GM12878 (cell line): ENCODE results near the gene SRSF1. TPM values are rescaled to one million over a fixed set of nuclear protein-coding genes. Genes with fewer than 3 reads are reported as not detected.

Experiments used
- ATAC-seq: fragments of 200-7000 bp; cut with Tn5 transposase; 3 replicates; pipeline ENCODE4 v1.9.1; 2020; ENCODE audit warnings: mild to moderate bottlenecking, moderate library complexity
- BruUV-seq: library from RNA; stranded (reverse); fragments of 400-500 nt; replicated peaks from 2 replicates; lab custom pipeline; 2021; lab: Mats Ljungman, UMichigan
- CTCF ChIA-PET: fragments of 300-600 bp; sonication (Branson Sonifier 250); formaldehyde crosslinking; extraction: SDS; loops from one replicate; lab custom pipeline; 2021; ENCODE audit warnings: inconsistent platforms; lab: Yijun Ruan, JAX
- POLR2A ChIA-PET: fragments of 350-600 bp; formaldehyde crosslinking; extraction: SDS; loops from one replicate; lab custom pipeline; 2021; ENCODE audit warnings: inconsistent platforms; lab: Charles Lee
- RAD21 ChIA-PET: fragments of 300-600 bp; sonication (Branson Sonifier 250); formaldehyde crosslinking; loops from one replicate; lab custom pipeline; 2023; ENCODE audit warnings: antibody characterized with exemption; ENCODE audit not compliant: unreplicated experiment; lab: Charles Lee
- SMC1A ChIA-PET: fragments of 300-600 bp; sonication (Branson Sonifier 250); formaldehyde crosslinking; loops from one replicate; lab custom pipeline; 2023; ENCODE audit not compliant: unreplicated experiment, uncharacterized antibody; lab: Charles Lee
- DNase-seq: peaks from one replicate; pipeline ENCODE4 v3.0.0-alpha.2; 2011; ENCODE audit warnings: low read depth, low spot score
- FAIRE-seq: peaks from 3 replicates; lab custom pipeline; 2011; peaks lifted over from hg19 to GRCh38; lab: Jason Lieb, UNC
- H2AFZ ChIP-seq: 2 replicates; pipeline ENCODE4 v1.6.0; 2011; ENCODE audit warnings: low read depth, low read length, control low read depth; ENCODE audit not compliant: control insufficient read depth
- H3K27ac ChIP-seq: 2 replicates; pipeline ENCODE4 v1.5.1; 2011; ENCODE audit warnings: control low read depth; ENCODE audit not compliant: control insufficient read depth, insufficient read depth
- H3K27me3 ChIP-seq, 2 experiments: replicated peaks in 1 of 2; 2 replicates each; pipeline versions ENCODE4 v1.6.0 to v1.6.1; 2011; ENCODE audit warnings: low read length in 1 of 2; ENCODE audit not compliant: control insufficient read depth in 2 of 2, insufficient read depth in 2 of 2
- H3K36me3 ChIP-seq, 2 experiments: 2 replicates each; pipeline ENCODE4 v1.5.1; 2011; ENCODE audit warnings: low read length in 1 of 2; ENCODE audit not compliant: control insufficient read depth in 2 of 2, insufficient read depth in 2 of 2
- H3K4me1 ChIP-seq: 2 replicates; pipeline ENCODE4 v1.6.1; 2011; ENCODE audit warnings: mild to moderate bottlenecking, low read length, moderate library complexity, mixed read lengths; ENCODE audit not compliant: control insufficient read depth, insufficient read depth
- H3K4me2 ChIP-seq: 2 replicates; pipeline ENCODE4 v1.6.0; 2011; ENCODE audit warnings: control low read depth; ENCODE audit not compliant: control insufficient read depth, insufficient read depth
- H3K4me3 ChIP-seq: fragments of 200-600 bp; sonication (generic); 2 replicates; pipeline ENCODE4 v1.5.1; 2016
- H3K79me2 ChIP-seq: 2 replicates; pipeline ENCODE4 v1.6.0; 2011; ENCODE audit warnings: low read length; ENCODE audit not compliant: control insufficient read depth, insufficient read depth
- H3K9ac ChIP-seq: 2 replicates; pipeline ENCODE4 v1.8.0; 2011; ENCODE audit warnings: low read length, control low read depth, mixed read lengths; ENCODE audit not compliant: control insufficient read depth, insufficient read depth
- H3K9me3 ChIP-seq: replicated peaks from 3 replicates; pipeline ENCODE4 v1.5.1; 2011; ENCODE audit warnings: mild to moderate bottlenecking, low read length; ENCODE audit not compliant: control insufficient read depth, insufficient read depth
- H4K20me1 ChIP-seq: 2 replicates; pipeline ENCODE4 v1.6.0; 2011; ENCODE audit not compliant: control insufficient read depth, insufficient read depth
- CREM ChIP-seq: IDR thresholded peaks from 2 replicates; pipeline ENCODE4 v1.6.1; 2014; ENCODE audit warnings: antibody characterized with exemption, low read depth
- EGR1 ChIP-seq, 2 experiments: IDR thresholded peaks; 1 replicate in 1 of 2; 2 replicates in 1 of 2; pipeline ENCODE4 v1.6.1; 2011 to 2012; ENCODE audit warnings: low read depth in 2 of 2, low read length in 2 of 2, borderline replicate concordance in 1 of 2, mild to moderate bottlenecking in 1 of 2, moderate library complexity in 1 of 2
- HDGF ChIP-seq: fragments of 450-650 bp; IDR thresholded peaks from 2 replicates; pipeline ENCODE4 v1.6.1; 2016; ENCODE audit warnings: antibody characterized with exemption
- IKZF1 ChIP-seq: fragments of 450-650 bp; conservative IDR thresholded peaks from 2 replicates; pipeline ENCODE4 v1.6.1; 2017; ENCODE audit warnings: antibody characterized with exemption, mild to moderate bottlenecking
- IKZF2 ChIP-seq, 2 experiments: fragments of 450-650 bp; IDR thresholded peaks; 2 replicates each; pipeline ENCODE4 v1.6.1; 2017; ENCODE audit warnings: mild to moderate bottlenecking in 2 of 2, moderate library complexity in 2 of 2
- IRF3 ChIP-seq: fragments of 450-650 bp; IDR thresholded peaks from 2 replicates; pipeline ENCODE4 v1.6.1; 2014; ENCODE audit warnings: mild to moderate bottlenecking
- MTA2 ChIP-seq: fragments of 450-650 bp; IDR thresholded peaks from 2 replicates; pipeline ENCODE4 v1.6.1; 2016; ENCODE audit warnings: low read depth, mild to moderate bottlenecking, moderate library complexity
- NFIC ChIP-seq: IDR thresholded peaks from 2 replicates; pipeline ENCODE4 v1.6.1; 2012; ENCODE audit warnings: low read depth, mild to moderate bottlenecking, inconsistent platforms, low read length, moderate library complexity
- PAX8 ChIP-seq: fragments of 450-650 bp; IDR thresholded peaks from 2 replicates; pipeline ENCODE4 v1.6.1; 2017; ENCODE audit warnings: mild to moderate bottlenecking, moderate library complexity
- YY1 ChIP-seq: IDR thresholded peaks from 2 replicates; pipeline ENCODE4 v1.6.1; 2011; ENCODE audit warnings: low read depth, mild to moderate bottlenecking, low read length
- ZNF217 ChIP-seq: fragments of 450-650 bp; IDR thresholded peaks from 2 replicates; pipeline ENCODE4 v1.6.1; 2017; ENCODE audit warnings: antibody characterized with exemption, mild to moderate bottlenecking
- WGBS: methylation state at CpG from one replicate; pipeline ENCODE4 v1.1.6; 2016; ENCODE audit warnings: low lambda C conversion rate; ENCODE audit not compliant: insufficient replicate concordance, insufficient coverage; ENCODE audit errors: missing lambda C conversion rate; 5-methylcytosine and 5-hydroxymethylcytosine counted together
- in situ Hi-C: fragments of 300-500 bp; cut with MboI; formaldehyde crosslinking; loops from 9 replicates; pipeline ENCODE4 v1.14.3; 2018; ENCODE audit warnings: mixed read lengths
- intact Hi-C: fragments of 100-400 bp; cut with micrococcal nuclease; formaldehyde crosslinking; loops from one replicate; pipeline ENCODE4 v1.14.2; 2022; ENCODE audit not compliant: unreplicated experiment
- polyA plus RNA-seq, 11 experiments: library from polyadenylated mRNA; depleted of rRNA in 4 of 11; unstranded in 6 of 11; stranded (reverse) in 5 of 11; fragments of >200 nt; fragmentation: Nextera tagmentation in 4 of 11; fragmentation: Illumina TruSeq in 1 of 11; extraction: Ambion mirVana in 4 of 11; extraction: Trizol in 1 of 11; gene quantifications; 1 replicate in 1 of 11; 2 replicates in 10 of 11; pipeline versions ENCODE4 v1.2.1 to v1.2.3, GENCODE V29; 2011 to 2016; ENCODE audit warnings: inconsistent platforms in 2 of 11, missing spikeins in 2 of 11, low read depth in 1 of 11
- total RNA-seq, 4 experiments: library from RNA; depleted of rRNA in 3 of 4; stranded (reverse); fragments of >200 nt in 3 of 4; fragmentation: Illumina TruSeq in 1 of 4; extraction: Trizol in 1 of 4; gene quantifications; 2 replicates each; pipeline versions ENCODE4 v1.2.1 to v1.2.3, GENCODE V29; 2013 to 2021
- TF ChIP-seq, protein P1 (sequence below): fragments of 450-650 bp; IDR thresholded peaks from 2 replicates; pipeline ENCODE4 v1.6.1; 2016; ENCODE audit warnings: mild to moderate bottlenecking

The SRSF1 gene
- total and polyA plus RNA-seq, 10 of the 15 experiments (the other 5 are each of a cell fraction or from before 2014, with no cell fraction given), result 101 to 474 (median 404) TPM

DNA sequence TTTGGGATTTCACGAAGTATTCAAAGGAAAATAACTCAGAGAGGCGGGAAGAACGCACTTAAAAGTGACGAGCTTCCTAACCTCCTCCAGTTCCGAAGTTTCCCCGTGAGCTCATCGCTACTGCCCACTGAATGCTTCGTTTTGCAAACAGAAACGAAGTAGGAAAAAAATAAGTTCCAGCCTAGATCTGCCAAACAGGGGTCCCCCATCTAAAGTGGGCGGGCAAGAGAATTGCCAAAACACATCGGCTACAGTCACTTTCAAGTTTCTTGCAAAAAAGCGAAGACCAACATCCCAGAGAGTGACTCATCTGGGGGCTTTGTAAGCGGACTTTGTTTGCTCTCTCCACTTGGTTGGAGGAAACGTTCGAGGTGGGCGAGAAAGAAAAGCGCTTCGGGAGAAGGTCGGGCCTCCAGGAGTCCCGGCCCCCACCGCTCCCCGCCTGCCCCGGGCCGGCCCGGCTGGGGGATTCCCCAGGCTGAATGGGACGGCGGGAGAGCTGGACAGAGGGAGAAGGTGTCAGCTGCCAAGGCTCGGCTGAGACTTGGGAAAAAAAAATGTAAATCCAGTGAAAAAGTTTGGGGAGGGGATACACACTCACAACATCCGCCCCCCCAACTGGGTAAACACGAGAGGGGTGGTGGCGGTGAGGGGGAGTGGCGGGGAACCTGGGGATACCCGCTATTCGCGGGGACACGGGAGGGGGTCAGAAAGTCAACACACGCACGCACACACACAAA, 20.0 kb downstream of the SRSF1 start:
- ChIA-PET SMC1A (interaction anchor here (0.7 to 9.3 kb wide), 23 partner anchors 11 to 252 kb away, joined by 3 to 114 read pairs (median 9); partner anchors contain the start of genes CUEDC1, LPO, MRPS23 and SRSF1), RAD21 (interaction anchor here (1.0 to 3.6 kb wide), 17 partner anchors 8 to 136 kb away, joined by 3 to 55 read pairs (median 6); partner anchors contain the start of genes CUEDC1, DYNLL2 and MRPS23), CTCF (interaction anchor here (0.6 to 8.8 kb wide), 20 partner anchors 11 to 154 kb away, joined by 3 to 195 read pairs (median 4); no protein-coding TSS in a partner anchor), POLR2A (interaction anchor here (0.6 to 3.1 kb wide), 11 partner anchors 8 to 918 kb away, joined by 3 to 21 read pairs (median 5); partner anchors contain the start of gene SRSF1)
- intact Hi-C loops, result loop anchor here (1.0 to 5.0 kb wide), 2 partner anchors 40 to 82 kb away; no protein-coding TSS in a partner anchor
- no peaks in the 10 kb centered on the region for H3K27me3 ChIP-seq
- BruUV-seq, result no TSS peak
- H3K4me1 ChIP-seq, result peaks cover 5% of the 10 kb centered on the region
- H3K9me3 ChIP-seq, result no peaks in the 10 kb centered on the region
- H3K79me2 ChIP-seq, result peaks cover 20% of the 10 kb centered on the region
- DNase-seq (no peak), FAIRE-seq (no peak), ATAC-seq (peak; percentile 6)
- H3K9ac ChIP-seq, result peak overlapping the region; percentile 82
- in situ Hi-C loops, result no loop called here
- peak overlapping the region; percentile 33 for H2AFZ ChIP-seq
- TF ChIP-seq CREM (0 out of 2 replicates have a peak, but pooled peaks have one; percentile 1), IRF3 (no peak), HDGF (0 out of 2 replicates have a peak, but pooled peaks have one; percentile 22), YY1 (0 out of 2 replicates have a peak, but pooled peaks have one; percentile 3), EGR1 (IDR thresholded peaks at IDR 0.05; ENCODE audit: borderline replicate concordance in 1 of 2, low read depth in 2 of 2, low read length in 2 of 2) (no peak), IKZF1 (peak; percentile 24; the same call in 1 of the 2 replicates), PAX8 (no peak), MTA2 (no peak; the same call in 1 of the 2 replicates), NFIC (no peak), ZNF217 (no peak), IKZF2 (IDR thresholded peaks at IDR 0.05) (0 out of 4 replicates have a peak, but pooled peaks of 1 of the 2 experiments have one; percentile 25)
- TF ChIP-seq, protein P1, sequence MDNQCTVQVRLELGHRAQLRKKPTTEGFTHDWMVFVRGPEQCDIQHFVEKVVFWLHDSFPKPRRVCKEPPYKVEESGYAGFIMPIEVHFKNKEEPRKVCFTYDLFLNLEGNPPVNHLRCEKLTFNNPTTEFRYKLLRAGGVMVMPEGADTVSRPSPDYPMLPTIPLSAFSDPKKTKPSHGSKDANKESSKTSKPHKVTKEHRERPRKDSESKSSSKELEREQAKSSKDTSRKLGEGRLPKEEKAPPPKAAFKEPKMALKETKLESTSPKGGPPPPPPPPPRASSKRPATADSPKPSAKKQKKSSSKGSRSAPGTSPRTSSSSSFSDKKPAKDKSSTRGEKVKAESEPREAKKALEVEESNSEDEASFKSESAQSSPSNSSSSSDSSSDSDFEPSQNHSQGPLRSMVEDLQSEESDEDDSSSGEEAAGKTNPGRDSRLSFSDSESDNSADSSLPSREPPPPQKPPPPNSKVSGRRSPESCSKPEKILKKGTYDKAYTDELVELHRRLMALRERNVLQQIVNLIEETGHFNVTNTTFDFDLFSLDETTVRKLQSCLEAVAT, result no peak
- whole genome bisulfite sequencing, result 4% methylated on average over 28 of the region's 38 CpGs
- H3K27ac ChIP-seq, result peak overlapping the region; percentile 53
- peak overlapping the region; percentile 98 for H3K4me2 ChIP-seq
- peaks cover 2% of the 10 kb centered on the region; the same call in 1 of the 2 replicates for H4K20me1 ChIP-seq
- peaks cover 0 to 3% of the 10 kb centered on the region in 2 experiments; a peak in 2 of 4 replicates for H3K36me3 ChIP-seq
- H3K4me3 ChIP-seq, result peak overlapping the region; percentile 87
